ENCODE results near the gene MAGI1. TPM values are rescaled to one million over a fixed set of nuclear protein-coding genes. Genes with fewer than 3 reads are reported as not detected.

MAGI1 gene
- total RNA-seq, 6 donors from 2014 or later: 33.0 to 72.9 (median 62.4) TPM

- H3K4me1 ChIP-seq: peaks cover 0 to 12% (median 7%) of the 10 kb centered on the region in 4 donors
- DNase-seq: peak in 1 of 2 donors; percentile 56
- no peak for TF ChIP-seq POLR2AphosphoS5 (IDR thresholded peaks at IDR 0.05)
- no peak for TF ChIP-seq EP300 (IDR thresholded peaks at IDR 0.05)
- no peak for TF ChIP-seq CTCF (IDR thresholded peaks at IDR 0.05)
- no peak for TF ChIP-seq POLR2A (IDR thresholded peaks at IDR 0.05)
- WGBS, 2 donors: 31 to 35% methylated on average over 2 of the region's 2 CpGs
- H3K27ac ChIP-seq: no peak overlapping the region
- ATAC-seq (ENCODE audit: low FRiP score in 2 of 2): peak in 1 of 2 donors; percentile 17
- no peaks in the 10 kb centered on the region for H3K36me3 ChIP-seq
- no peaks in the 10 kb centered on the region for H3K27me3 ChIP-seq
- no peak overlapping the region for H3K4me3 ChIP-seq
- no peaks in the 10 kb centered on the region for H3K9me3 ChIP-seq
Observed at GRCh38 chr3:65412588-65412987, 626.1 kb downstream of the MAGI1 start.

- H3K36me3 ChIP-seq: no peaks in the 10 kb centered on the region
- TF ChIP-seq EP300 (IDR thresholded peaks at IDR 0.05): no peak
- TF ChIP-seq POLR2A (IDR thresholded peaks at IDR 0.05): no peak
- no peak for TF ChIP-seq POLR2AphosphoS5 (IDR thresholded peaks at IDR 0.05)
- TF ChIP-seq CTCF (IDR thresholded peaks at IDR 0.05): no peak
- WGBS, 2 donors: 33 to 37% methylated on average over 3 of the region's 3 CpGs
Observed at GRCh38 chr3:65411367-65411766, 627.4 kb downstream of the MAGI1 start.

GRCh38 chr3:65409176-65409569, 629.5 kb downstream of the MAGI1 start:
- peaks cover 0 to 12% (median 7%) of the 10 kb centered on the region in 4 donors for H3K4me1 ChIP-seq
- WGBS, 2 donors: 44 to 55% methylated on average over 3 of the region's 3 CpGs
- peak overlapping the region in 1 of 4 donors; percentile 23 for H3K27ac ChIP-seq
- ATAC-seq (ENCODE audit: low FRiP score in 2 of 2): no peak
- no peak overlapping the region for H3K4me3 ChIP-seq
- no peaks in the 10 kb centered on the region for H3K27me3 ChIP-seq
- no peaks in the 10 kb centered on the region for H3K9me3 ChIP-seq
- DNase-seq: no peak
- TF ChIP-seq POLR2A (IDR thresholded peaks at IDR 0.05): no peak
- TF ChIP-seq POLR2AphosphoS5 (IDR thresholded peaks at IDR 0.05): no peak
- TF ChIP-seq EP300 (IDR thresholded peaks at IDR 0.05): no peak
- no peak for TF ChIP-seq CTCF (IDR thresholded peaks at IDR 0.05)
- H3K36me3 ChIP-seq: no peaks in the 10 kb centered on the region

More at GRCh38 chr3:65411367-65411766, 627.4 kb downstream of the MAGI1 start:
- no peak overlapping the region for H3K4me3 ChIP-seq
- no peaks in the 10 kb centered on the region for H3K27me3 ChIP-seq
- H3K4me1 ChIP-seq: peaks cover 0 to 12% (median 7%) of the 10 kb centered on the region in 4 donors
- ATAC-seq (ENCODE audit: low FRiP score in 2 of 2): no peak
- DNase-seq: no peak
- H3K27ac ChIP-seq: no peak overlapping the region
- no peaks in the 10 kb centered on the region for H3K9me3 ChIP-seq

GRCh38 chr3:65408531-65409175, 630.1 kb downstream of the MAGI1 start:
- peaks cover 0 to 12% (median 7%) of the 10 kb centered on the region in 4 donors for H3K4me1 ChIP-seq
- DNase-seq: no peak
- WGBS, 2 donors: 66 to 79% methylated on average over 6 of the region's 6 CpGs
- H3K27me3 ChIP-seq: no peaks in the 10 kb centered on the region
- H3K9me3 ChIP-seq: no peaks in the 10 kb centered on the region
- peak overlapping the region in 1 of 4 donors; percentile 23 for H3K27ac ChIP-seq
- ATAC-seq (ENCODE audit: low FRiP score in 2 of 2): no peak
- TF ChIP-seq POLR2AphosphoS5 (IDR thresholded peaks at IDR 0.05) (no peak), EP300 (IDR thresholded peaks at IDR 0.05) (no peak), CTCF (IDR thresholded peaks at IDR 0.05) (no peak), POLR2A (IDR thresholded peaks at IDR 0.05) (no peak)
- H3K36me3 ChIP-seq: no peaks in the 10 kb centered on the region
- H3K4me3 ChIP-seq: no peak overlapping the region

- H3K4me3 ChIP-seq: no peak overlapping the region
- TF ChIP-seq CTCF (IDR thresholded peaks at IDR 0.05): no peak
- no peak for TF ChIP-seq POLR2AphosphoS5 (IDR thresholded peaks at IDR 0.05)
- no peak for TF ChIP-seq EP300 (IDR thresholded peaks at IDR 0.05)
- TF ChIP-seq POLR2A (IDR thresholded peaks at IDR 0.05): no peak
- 78 to 83% methylated on average over 4 of the region's 4 CpGs for WGBS, 2 donors
- H3K4me1 ChIP-seq: no peaks in the 10 kb centered on the region
- H3K27me3 ChIP-seq: no peaks in the 10 kb centered on the region
- DNase-seq (no peak), ATAC-seq (ENCODE audit: low FRiP score in 2 of 2) (no peak)
- H3K27ac ChIP-seq: no peak overlapping the region
- H3K9me3 ChIP-seq: no peaks in the 10 kb centered on the region
- H3K36me3 ChIP-seq: no peaks in the 10 kb centered on the region
Observed at GRCh38 chr3:65406470-65406869, 632.2 kb downstream of the MAGI1 start.
